Pancreas (tissue), 10 donors: Measurements from ENCODE around the gene GNAL. TPM values are rescaled to one million over a fixed set of nuclear protein-coding genes. Genes with fewer than 3 reads are reported as not detected.

Experiments
- ATAC-seq, 4 donors: fragments of 200-7000 bp; cut with Tn5 transposase; one replicate each; pipeline versions ENCODE4 v1.8.0 to v1.9.1; 2020; ENCODE audit warnings: mild to moderate bottlenecking in 4 of 4, moderate library complexity in 4 of 4
- DNase-seq, 6 donors: peaks; one replicate each; pipeline ENCODE4 v3.0.0-alpha.2; 2020
- FAIRE-seq: peaks from 2 replicates; lab custom pipeline; 2012; peaks lifted over from hg19 to GRCh38; lab: Jason Lieb, UNC
- H3K27ac ChIP-seq, 4 donors: fragments of 200-600 bp; sonication (generic); 1 replicate in 3 of 4; 2 replicates in 1 of 4; pipeline versions ENCODE4 v1.5.0 to v1.8.0; 2020
- H3K27me3 ChIP-seq, 4 donors: fragments of 200-600 bp; one replicate each; pipeline ENCODE4 v1.8.0; 2021
- H3K36me3 ChIP-seq, 3 donors: fragments of 200-600 bp; sonication (generic) in 1 of 3; one replicate each; pipeline versions ENCODE4 v1.5.0 to v1.8.0; 2020 to 2021
- H3K4me1 ChIP-seq, 3 donors: fragments of 200-600 bp; one replicate each; pipeline ENCODE4 v1.8.0; 2021
- H3K4me3 ChIP-seq, 4 donors: fragments of 200-600 bp; sonication (generic) in 2 of 4; one replicate each; pipeline versions ENCODE4 v1.5.0 to v1.8.0; 2020 to 2021
- H3K9me3 ChIP-seq, 4 donors: fragments of 200-600 bp; one replicate each; pipeline ENCODE4 v1.8.0; 2021
- CTCF ChIP-seq, 4 donors: fragments of 200-600 bp; sonication (generic) in 3 of 4; IDR thresholded peaks; one replicate each; pipeline versions ENCODE4 v1.5.0 to v1.8.0; 2021; ENCODE audit warnings: antibody characterized with exemption in 4 of 4
- WGBS, 2 donors: extraction: QIAGEN DNeasy Blood & Tissue Kit; methylation state at CpG; one replicate each; pipeline ENCODE4 v1.1.7; 2013; 5-methylcytosine and 5-hydroxymethylcytosine counted together
- intact Hi-C, 3 donors: fragments of 100-400 bp; cut with DNase I; formaldehyde crosslinking; loops; one replicate each; pipeline versions ENCODE4 v1.11.1 to v1.14.2; 2022
- polyA plus RNA-seq, 2 donors: library from polyadenylated mRNA; stranded (reverse); fragments of 200-250 nt; gene quantifications; one replicate each; pipeline ENCODE4 v1.2.3, GENCODE V29; 2013
- total RNA-seq, 6 donors: library from RNA; stranded (reverse); fragmentation: NEBNext Ultra II Directional in 4 of 6; extraction: Animal tissue kit (Norgen Biotek cat#: 25700) in 4 of 6; gene quantifications; one replicate each; pipeline versions ENCODE4 v1.2.1 to v1.2.4, GENCODE V29; 2021 to 2023
- donor health status: healthy with polysubstance abuse.
- donor health status: DM: no; HTN: no; CAD: no; lungs with moderate emphysema.
- donor health status: DM: no; HTN: no; CAD: no.
- donor health status: control.
- donor health status: control.
- donor health status: Bipolar disorder and iron deficiency.
- donor health status: DM: yes; HTN: yes; CAD: no.
- donor health status: DM: no; HTN: no; CAD: no.
- donor health status: DM: no; HTN: no; CAD: no.
- donor health status: DM: yes; HTN: yes; CAD: no.

Gene GNAL
- total and polyA plus RNA-seq, 8 donors, result 0.22 to 2.2 (median 0.71) TPM

GRCh38 chr18:11792632-11793031, 103.6 kb downstream of the GNAL start:
- Histone ChIP-seq H3K4me1 (no peaks in the 10 kb centered on the region), H3K36me3 (no peaks in the 10 kb centered on the region), H3K9me3 (no peaks in the 10 kb centered on the region), H3K27ac (no peak overlapping the region), H3K4me3 (no peak overlapping the region), H3K27me3 (no peaks in the 10 kb centered on the region)
- TF ChIP-seq CTCF (IDR thresholded peaks at IDR 0.05), result no peak
- DNase-seq, result no peak
- peak; percentile 20 for FAIRE-seq
- intact Hi-C loops, result no loop called here
- no peak for ATAC-seq

- TF ChIP-seq CTCF (IDR thresholded peaks at IDR 0.05), result no peak
- 82 to 90% methylated on average over 3 of the region's 3 CpGs for WGBS, 2 donors
- DNase-seq (no peak), ATAC-seq (no peak), FAIRE-seq (no peak)
- Histone ChIP-seq H3K4me3 (no peak overlapping the region), H3K9me3 (no peaks in the 10 kb centered on the region), H3K27ac (no peak overlapping the region), H3K4me1 (no peaks in the 10 kb centered on the region), H3K27me3 (no peaks in the 10 kb centered on the region), H3K36me3 (no peaks in the 10 kb centered on the region)
- intact Hi-C loops, result no loop called here
Measured at GRCh38 chr18:11794195-11794594, 105.1 kb downstream of the GNAL start.

GRCh38 chr18:11795916-11796315, 106.9 kb downstream of the GNAL start:
- DNase-seq, result no peak
- H3K9me3 ChIP-seq, result no peaks in the 10 kb centered on the region
- TF ChIP-seq CTCF (IDR thresholded peaks at IDR 0.05), result no peak
- H3K4me3 ChIP-seq, result no peak overlapping the region
- FAIRE-seq, result no peak
- WGBS, 2 donors, result 91 to 96% methylated on average over 6 of the region's 6 CpGs
- no peaks in the 10 kb centered on the region for H3K4me1 ChIP-seq
- no peak for ATAC-seq
- no peaks in the 10 kb centered on the region for H3K36me3 ChIP-seq
- intact Hi-C loops, result no loop called here
- H3K27me3 ChIP-seq, result no peaks in the 10 kb centered on the region
- no peak overlapping the region for H3K27ac ChIP-seq

GRCh38 chr18:11798271-11798670, 109.2 kb downstream of the GNAL start:
- Histone ChIP-seq H3K9me3 (no peaks in the 10 kb centered on the region), H3K36me3 (no peaks in the 10 kb centered on the region), H3K27me3 (no peaks in the 10 kb centered on the region), H3K4me3 (no peak overlapping the region), H3K4me1 (no peaks in the 10 kb centered on the region), H3K27ac (no peak overlapping the region)
- intact Hi-C loops, result no loop called here
- DNase-seq (no peak), ATAC-seq (no peak), FAIRE-seq (no peak)
- 29 to 31% methylated on average over 1 of the region's 1 CpG for WGBS, 2 donors
- no peak for TF ChIP-seq CTCF (IDR thresholded peaks at IDR 0.05)

GRCh38 chr18:11799066-11799465, 110.0 kb downstream of the GNAL start:
- Histone ChIP-seq H3K4me3 (no peak overlapping the region), H3K27me3 (no peaks in the 10 kb centered on the region), H3K4me1 (no peaks in the 10 kb centered on the region), H3K36me3 (no peaks in the 10 kb centered on the region), H3K27ac (no peak overlapping the region), H3K9me3 (no peaks in the 10 kb centered on the region)
- intact Hi-C loops, result no loop called here
- TF ChIP-seq CTCF (IDR thresholded peaks at IDR 0.05), result no peak
- DNase-seq, result no peak
- 71 to 85% methylated on average over 2 of the region's 2 CpGs for WGBS, 2 donors
- no peak for FAIRE-seq
- no peak for ATAC-seq
